ENCODE results near the gene AP2A2. TPM values are rescaled to one million over a fixed set of nuclear protein-coding genes. Genes with fewer than 3 reads are reported as not detected.

The AP2A2 gene
- total RNA-seq, 1 donor from 2014 or later, result 91.4 TPM

- TF ChIP-seq CTCF (IDR thresholded peaks at IDR 0.05; ENCODE audit: insufficient read depth, low read length, poor library complexity, severe bottlenecking), result no peak
- Histone ChIP-seq H3K4me3 (ENCODE audit: low read depth, low read length) (no peak overlapping the region), H3K27me3 (ENCODE audit: control insufficient read depth, insufficient read depth, low read length) (no peaks in the 10 kb centered on the region), H3K36me3 (ENCODE audit: control insufficient read depth, insufficient read depth, low read length) (peaks cover 3% of the 10 kb centered on the region)
- DNase-seq (ENCODE audit: low read depth), result no peak
These were observed 85.1 kb downstream of the AP2A2 start for GRCh38 chr11:1010551-1011319.

GRCh38 chr11:1011320-1011698 is 85.6 kb downstream of the AP2A2 start:
- no peaks in the 10 kb centered on the region for H3K27me3 ChIP-seq (ENCODE audit: control insufficient read depth, insufficient read depth, low read length)
- no peak for TF ChIP-seq CTCF (IDR thresholded peaks at IDR 0.05; ENCODE audit: insufficient read depth, low read length, poor library complexity, severe bottlenecking)
- H3K4me3 ChIP-seq (ENCODE audit: low read depth, low read length), result no peak overlapping the region
- no peak for DNase-seq (ENCODE audit: low read depth)
- H3K36me3 ChIP-seq (ENCODE audit: control insufficient read depth, insufficient read depth, low read length), result peaks cover 3% of the 10 kb centered on the region

- no peak for TF ChIP-seq CTCF (IDR thresholded peaks at IDR 0.05; ENCODE audit: insufficient read depth, low read length, poor library complexity, severe bottlenecking)
- Histone ChIP-seq H3K36me3 (ENCODE audit: control insufficient read depth, insufficient read depth, low read length) (peaks cover 3% of the 10 kb centered on the region), H3K4me3 (ENCODE audit: low read depth, low read length) (no peak overlapping the region), H3K27me3 (ENCODE audit: control insufficient read depth, insufficient read depth, low read length) (no peaks in the 10 kb centered on the region)
- no peak for DNase-seq (ENCODE audit: low read depth)
These were observed 86.6 kb downstream of the AP2A2 start for GRCh38 chr11:1012291-1012690.

GRCh38 chr11:1012740-1013630 is 87.3 kb downstream of the AP2A2 start:
- Histone ChIP-seq H3K4me3 (ENCODE audit: low read depth, low read length) (no peak overlapping the region), H3K36me3 (ENCODE audit: control insufficient read depth, insufficient read depth, low read length) (peaks cover 3% of the 10 kb centered on the region), H3K27me3 (ENCODE audit: control insufficient read depth, insufficient read depth, low read length) (no peaks in the 10 kb centered on the region)
- no peak for DNase-seq (ENCODE audit: low read depth)
- TF ChIP-seq CTCF (IDR thresholded peaks at IDR 0.05; ENCODE audit: insufficient read depth, low read length, poor library complexity, severe bottlenecking), result no peak

GRCh38 chr11:1013631-1013935 is 87.9 kb downstream of the AP2A2 start:
- no peak for DNase-seq (ENCODE audit: low read depth)
- H3K36me3 ChIP-seq (ENCODE audit: control insufficient read depth, insufficient read depth, low read length), result peaks cover 3% of the 10 kb centered on the region
- no peak for TF ChIP-seq CTCF (IDR thresholded peaks at IDR 0.05; ENCODE audit: insufficient read depth, low read length, poor library complexity, severe bottlenecking)
- H3K4me3 ChIP-seq (ENCODE audit: low read depth, low read length), result no peak overlapping the region
- H3K27me3 ChIP-seq (ENCODE audit: control insufficient read depth, insufficient read depth, low read length), result no peaks in the 10 kb centered on the region
